WTC11 (cell line): ENCODE measurements around the gene CPLANE1. TPM values are rescaled to one million over a fixed set of nuclear protein-coding genes. Genes with fewer than 3 reads are reported as not detected.

Source experiments
- ATAC-seq: fragments of 200-7000 bp; cut with Tn5 transposase; 2 replicates; pipeline ENCODE4 v1.10.0; 2021; ENCODE audit warnings: mild to moderate bottlenecking, moderate library complexity
- CTCF ChIA-PET: fragments of 300-600 bp; sonication (Branson Sonifier 250); formaldehyde crosslinking; loops from one replicate; lab custom pipeline; 2021; ENCODE audit warnings: antibody characterized with exemption; lab: Charles Lee
- POLR2A ChIA-PET: fragments of 350-600 bp; sonication (Branson Sonifier 250); formaldehyde crosslinking; loops from one replicate; lab custom pipeline; 2021; ENCODE audit warnings: antibody characterized with exemption; lab: Charles Lee
- DNase-seq: peaks from one replicate; pipeline ENCODE4 v3.0.0; 2021; ENCODE audit warnings: low spot score
- H3K27ac Mint-ChIP-seq: 2 replicates; pipeline ENCODE4 v1.8.0; 2021; ENCODE audit warnings: mixed read lengths
- H3K27me3 Mint-ChIP-seq: 2 replicates; pipeline ENCODE4 v1.8.0; 2021; ENCODE audit warnings: low read depth, mild to moderate bottlenecking, moderate library complexity, mixed read lengths
- H3K36me3 Mint-ChIP-seq: 2 replicates; pipeline ENCODE4 v1.8.0; 2021; ENCODE audit warnings: mixed read lengths
- H3K4me1 Mint-ChIP-seq: 2 replicates; pipeline ENCODE4 v1.8.0; 2022; ENCODE audit warnings: mixed read lengths
- H3K4me3 Mint-ChIP-seq: 2 replicates; pipeline ENCODE4 v1.8.0; 2021; ENCODE audit warnings: mild to moderate bottlenecking, moderate library complexity, mixed read lengths
- H3K9me3 Mint-ChIP-seq: 2 replicates; pipeline ENCODE4 v1.8.0; 2021; ENCODE audit warnings: mixed read lengths
- AR ChIP-seq: fragments of 250-450 bp; sonication (Bioruptor Pico); IDR thresholded peaks from 2 replicates; pipeline ENCODE4 v1.9.0; 2021; ENCODE audit warnings: mild to moderate bottlenecking
- ATF1 ChIP-seq: sonication (generic); formaldehyde crosslinking; IDR thresholded peaks from 2 replicates; pipeline ENCODE4 v1.8.1; 2023; ENCODE audit warnings: mild to moderate bottlenecking, moderate library complexity, missing genetic modification reagents
- ATF2 ChIP-seq: sonication (generic); formaldehyde crosslinking; IDR thresholded peaks from 2 replicates; pipeline ENCODE4 v1.8.1; 2022; ENCODE audit warnings: low read depth, missing genetic modification reagents, borderline replicate concordance
- ATF3 ChIP-seq: sonication (generic); formaldehyde crosslinking; conservative IDR thresholded peaks from 2 replicates; pipeline ENCODE4 v1.8.1; 2022; ENCODE audit warnings: mild to moderate bottlenecking, missing genetic modification reagents
- CREB1 ChIP-seq: sonication (generic); formaldehyde crosslinking; IDR thresholded peaks from 2 replicates; pipeline ENCODE4 v1.8.0; 2023; ENCODE audit warnings: mild to moderate bottlenecking, missing genetic modification reagents
- CREM ChIP-seq: sonication (generic); formaldehyde crosslinking; IDR thresholded peaks from 2 replicates; pipeline ENCODE4 v1.8.1; 2022; ENCODE audit warnings: mild to moderate bottlenecking, missing genetic modification reagents, moderate library complexity
- ETV6 ChIP-seq: sonication (generic); formaldehyde crosslinking; IDR thresholded peaks from 2 replicates; pipeline ENCODE4 v1.8.1; 2022; ENCODE audit warnings: mild to moderate bottlenecking, missing genetic modification reagents
- HMGA2 ChIP-seq: fragments of 250-450 bp; sonication (Bioruptor Pico); IDR thresholded peaks from 2 replicates; pipeline ENCODE4 v1.4.0; 2021; ENCODE audit warnings: mild to moderate bottlenecking, moderate library complexity
- JAZF1 ChIP-seq: fragments of 250-450 bp; sonication (Bioruptor Pico); IDR thresholded peaks from 2 replicates; pipeline ENCODE4 v1.9.0; 2021; ENCODE audit warnings: moderate library complexity, mild to moderate bottlenecking, inconsistent platforms
- MXD4 ChIP-seq: fragments of 250-450 bp; sonication (Bioruptor Pico); IDR thresholded peaks from 2 replicates; pipeline ENCODE4 v1.8.0; 2021; ENCODE audit warnings: mild to moderate bottlenecking, moderate library complexity, borderline replicate concordance
- NFE2L1 ChIP-seq: sonication (generic); formaldehyde crosslinking; IDR thresholded peaks from 2 replicates; pipeline ENCODE4 v1.8.1; 2023; ENCODE audit warnings: missing genetic modification reagents
- NR3C1 ChIP-seq: sonication (generic); formaldehyde crosslinking; conservative IDR thresholded peaks from 2 replicates; pipeline ENCODE4 v1.8.1; 2023; ENCODE audit warnings: low read depth, mild to moderate bottlenecking, missing genetic modification reagents
- OVOL2 ChIP-seq: fragments of 250-450 bp; sonication (Bioruptor Pico); IDR thresholded peaks from 2 replicates; pipeline ENCODE4 v1.9.0; 2021; ENCODE audit warnings: mild to moderate bottlenecking, borderline replicate concordance
- ZNF138 ChIP-seq: sonication (generic); formaldehyde crosslinking; conservative IDR thresholded peaks from 2 replicates; pipeline ENCODE4 v1.8.1; 2022; ENCODE audit warnings: mild to moderate bottlenecking, moderate library complexity, missing genetic modification reagents
- ZNF671 ChIP-seq: fragments of 250-450 bp; sonication (Bioruptor Pico); IDR thresholded peaks from 2 replicates; pipeline ENCODE4 v1.8.0; 2021; ENCODE audit warnings: mild to moderate bottlenecking
- total RNA-seq: library from RNA; stranded (reverse); gene quantifications from 3 replicates; pipeline ENCODE4 v1.2.3, GENCODE V29; 2021
- TF ChIP-seq, protein P1 (sequence below): sonication (generic); formaldehyde crosslinking; conservative IDR thresholded peaks from 2 replicates; pipeline ENCODE4 v1.8.1; 2023; ENCODE audit warnings: mild to moderate bottlenecking, low read depth, missing genetic modification reagents, moderate library complexity
- TF ChIP-seq, protein P2 (sequence below): sonication (generic); formaldehyde crosslinking; IDR thresholded peaks from 2 replicates; pipeline ENCODE4 v1.8.0; 2022; ENCODE audit warnings: mild to moderate bottlenecking, missing genetic modification reagents
- TF ChIP-seq, protein P3 (sequence below): sonication (generic); formaldehyde crosslinking; IDR thresholded peaks from 2 replicates; pipeline ENCODE4 v1.8.1; 2023; ENCODE audit warnings: mild to moderate bottlenecking, missing genetic modification reagents, moderate library complexity
- TF ChIP-seq, protein P4 (sequence below): sonication (generic); formaldehyde crosslinking; IDR thresholded peaks from 2 replicates; pipeline ENCODE4 v1.8.1; 2023; ENCODE audit warnings: mild to moderate bottlenecking, missing genetic modification reagents
- TF ChIP-seq, protein P5 (sequence below): sonication (generic); formaldehyde crosslinking; IDR thresholded peaks from 2 replicates; pipeline ENCODE4 v1.8.1; 2022; ENCODE audit warnings: low read depth, mild to moderate bottlenecking, moderate library complexity, missing genetic modification reagents, borderline replicate concordance

Gene CPLANE1
- total RNA-seq, 1 experiment from 2014 or later = 4.8 TPM

DNA sequence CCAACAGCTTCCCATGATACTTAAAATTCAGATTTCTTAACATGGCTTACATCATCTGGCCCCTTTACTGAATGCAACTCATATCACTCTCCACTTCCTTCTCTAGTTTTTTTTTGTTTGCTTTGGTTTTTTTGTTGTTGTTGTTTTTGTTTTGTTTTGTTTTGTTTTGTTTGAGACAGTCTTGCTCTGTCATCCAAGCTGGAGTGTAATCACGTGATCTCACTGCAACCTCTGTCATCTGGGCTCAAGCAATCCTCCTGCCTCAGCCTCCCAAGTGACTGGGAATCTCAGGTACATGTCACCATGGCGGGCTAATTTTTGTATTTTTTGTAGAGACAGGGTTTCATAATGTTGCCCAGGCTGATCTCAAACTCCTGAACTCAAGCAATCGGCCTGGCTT lies 41.4 kb downstream of the CPLANE1 start:
- Mint-ChIP-seq H3K4me1 (peaks cover 5% of the 10 kb centered on the region; the same call in 1 of the 2 replicates), H3K36me3 (no peaks in the 10 kb centered on the region), H3K27ac (no peak overlapping the region), H3K9me3 (no peaks in the 10 kb centered on the region), H3K27me3 (no peaks in the 10 kb centered on the region), H3K4me3 (no peak overlapping the region)
- POLR2A ChIA-PET = interaction anchor here (0.7 kb wide), 1 partner anchor 841 kb away, joined by 5 read pairs; no protein-coding TSS in a partner anchor
- CTCF ChIA-PET = no interaction called here
- TF ChIP-seq CREB1 (no peak), AR (CRISPR knock-in tag) (no peak), CREM (CRISPR knock-in tag) (no peak), JAZF1 (CRISPR knock-in tag) (no peak), NR3C1 (CRISPR knock-in tag) (no peak), NFE2L1 (no peak), ATF2 (CRISPR knock-in tag) (no peak), MXD4 (CRISPR knock-in tag) (no peak), ATF3 (CRISPR knock-in tag) (no peak), ZNF138 (CRISPR knock-in tag) (no peak), ATF1 (no peak), OVOL2 (CRISPR knock-in tag) (no peak), HMGA2 (CRISPR knock-in tag) (no peak), ZNF671 (no peak), ETV6 (CRISPR knock-in tag) (no peak)
- TF ChIP-seq, protein P1, sequence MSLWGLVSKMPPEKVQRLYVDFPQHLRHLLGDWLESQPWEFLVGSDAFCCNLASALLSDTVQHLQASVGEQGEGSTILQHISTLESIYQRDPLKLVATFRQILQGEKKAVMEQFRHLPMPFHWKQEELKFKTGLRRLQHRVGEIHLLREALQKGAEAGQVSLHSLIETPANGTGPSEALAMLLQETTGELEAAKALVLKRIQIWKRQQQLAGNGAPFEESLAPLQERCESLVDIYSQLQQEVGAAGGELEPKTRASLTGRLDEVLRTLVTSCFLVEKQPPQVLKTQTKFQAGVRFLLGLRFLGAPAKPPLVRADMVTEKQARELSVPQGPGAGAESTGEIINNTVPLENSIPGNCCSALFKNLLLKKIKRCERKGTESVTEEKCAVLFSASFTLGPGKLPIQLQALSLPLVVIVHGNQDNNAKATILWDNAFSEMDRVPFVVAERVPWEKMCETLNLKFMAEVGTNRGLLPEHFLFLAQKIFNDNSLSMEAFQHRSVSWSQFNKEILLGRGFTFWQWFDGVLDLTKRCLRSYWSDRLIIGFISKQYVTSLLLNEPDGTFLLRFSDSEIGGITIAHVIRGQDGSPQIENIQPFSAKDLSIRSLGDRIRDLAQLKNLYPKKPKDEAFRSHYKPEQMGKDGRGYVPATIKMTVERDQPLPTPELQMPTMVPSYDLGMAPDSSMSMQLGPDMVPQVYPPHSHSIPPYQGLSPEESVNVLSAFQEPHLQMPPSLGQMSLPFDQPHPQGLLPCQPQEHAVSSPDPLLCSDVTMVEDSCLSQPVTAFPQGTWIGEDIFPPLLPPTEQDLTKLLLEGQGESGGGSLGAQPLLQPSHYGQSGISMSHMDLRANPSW (CRISPR knock-in tag) = no peak
- TF ChIP-seq, protein P2, sequence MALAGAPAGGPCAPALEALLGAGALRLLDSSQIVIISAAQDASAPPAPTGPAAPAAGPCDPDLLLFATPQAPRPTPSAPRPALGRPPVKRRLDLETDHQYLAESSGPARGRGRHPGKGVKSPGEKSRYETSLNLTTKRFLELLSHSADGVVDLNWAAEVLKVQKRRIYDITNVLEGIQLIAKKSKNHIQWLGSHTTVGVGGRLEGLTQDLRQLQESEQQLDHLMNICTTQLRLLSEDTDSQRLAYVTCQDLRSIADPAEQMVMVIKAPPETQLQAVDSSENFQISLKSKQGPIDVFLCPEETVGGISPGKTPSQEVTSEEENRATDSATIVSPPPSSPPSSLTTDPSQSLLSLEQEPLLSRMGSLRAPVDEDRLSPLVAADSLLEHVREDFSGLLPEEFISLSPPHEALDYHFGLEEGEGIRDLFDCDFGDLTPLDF = no peak
- TF ChIP-seq, protein P3, sequence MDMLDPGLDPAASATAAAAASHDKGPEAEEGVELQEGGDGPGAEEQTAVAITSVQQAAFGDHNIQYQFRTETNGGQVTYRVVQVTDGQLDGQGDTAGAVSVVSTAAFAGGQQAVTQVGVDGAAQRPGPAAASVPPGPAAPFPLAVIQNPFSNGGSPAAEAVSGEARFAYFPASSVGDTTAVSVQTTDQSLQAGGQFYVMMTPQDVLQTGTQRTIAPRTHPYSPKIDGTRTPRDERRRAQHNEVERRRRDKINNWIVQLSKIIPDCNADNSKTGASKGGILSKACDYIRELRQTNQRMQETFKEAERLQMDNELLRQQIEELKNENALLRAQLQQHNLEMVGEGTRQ (CRISPR knock-in tag) = no peak
- TF ChIP-seq, protein P4, sequence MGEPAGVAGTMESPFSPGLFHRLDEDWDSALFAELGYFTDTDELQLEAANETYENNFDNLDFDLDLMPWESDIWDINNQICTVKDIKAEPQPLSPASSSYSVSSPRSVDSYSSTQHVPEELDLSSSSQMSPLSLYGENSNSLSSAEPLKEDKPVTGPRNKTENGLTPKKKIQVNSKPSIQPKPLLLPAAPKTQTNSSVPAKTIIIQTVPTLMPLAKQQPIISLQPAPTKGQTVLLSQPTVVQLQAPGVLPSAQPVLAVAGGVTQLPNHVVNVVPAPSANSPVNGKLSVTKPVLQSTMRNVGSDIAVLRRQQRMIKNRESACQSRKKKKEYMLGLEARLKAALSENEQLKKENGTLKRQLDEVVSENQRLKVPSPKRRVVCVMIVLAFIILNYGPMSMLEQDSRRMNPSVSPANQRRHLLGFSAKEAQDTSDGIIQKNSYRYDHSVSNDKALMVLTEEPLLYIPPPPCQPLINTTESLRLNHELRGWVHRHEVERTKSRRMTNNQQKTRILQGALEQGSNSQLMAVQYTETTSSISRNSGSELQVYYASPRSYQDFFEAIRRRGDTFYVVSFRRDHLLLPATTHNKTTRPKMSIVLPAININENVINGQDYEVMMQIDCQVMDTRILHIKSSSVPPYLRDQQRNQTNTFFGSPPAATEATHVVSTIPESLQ (CRISPR knock-in tag) = no peak
- TF ChIP-seq, protein P5, sequence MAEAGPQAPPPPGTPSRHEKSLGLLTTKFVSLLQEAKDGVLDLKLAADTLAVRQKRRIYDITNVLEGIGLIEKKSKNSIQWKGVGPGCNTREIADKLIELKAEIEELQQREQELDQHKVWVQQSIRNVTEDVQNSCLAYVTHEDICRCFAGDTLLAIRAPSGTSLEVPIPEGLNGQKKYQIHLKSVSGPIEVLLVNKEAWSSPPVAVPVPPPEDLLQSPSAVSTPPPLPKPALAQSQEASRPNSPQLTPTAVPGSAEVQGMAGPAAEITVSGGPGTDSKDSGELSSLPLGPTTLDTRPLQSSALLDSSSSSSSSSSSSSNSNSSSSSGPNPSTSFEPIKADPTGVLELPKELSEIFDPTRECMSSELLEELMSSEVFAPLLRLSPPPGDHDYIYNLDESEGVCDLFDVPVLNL (CRISPR knock-in tag) = no peak
- ATAC-seq (no peak), DNase-seq (no peak)
